ENCODE data around the gene TRIM3. TPM values are rescaled to one million over a fixed set of nuclear protein-coding genes. Genes with fewer than 3 reads are reported as not detected.

TRIM3 gene
- total and polyA plus RNA-seq, 2 of the 8 experiments (the other 6 are each of a cell fraction or from before 2014, with no cell fraction given): 10.7 to 14.3 TPM

DNA sequence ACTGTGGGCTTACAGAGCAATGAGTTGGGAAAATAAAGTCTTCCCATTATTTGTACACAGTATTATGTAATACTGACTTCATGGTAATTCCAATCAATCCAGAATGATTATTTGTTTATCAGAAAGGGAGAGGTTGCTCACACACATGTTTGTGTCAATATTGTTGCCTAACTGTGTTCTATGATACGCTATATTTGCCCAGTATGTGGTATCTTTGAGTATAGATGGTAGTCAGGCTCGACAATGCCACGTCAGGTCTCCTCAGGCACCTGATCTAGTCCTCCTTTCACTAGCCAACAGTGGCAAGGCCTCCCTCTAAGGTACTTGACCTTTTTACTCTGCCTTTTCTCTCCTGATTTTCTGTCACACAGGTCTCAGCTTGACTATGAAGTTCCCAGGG is 28.6 kb upstream of the TRIM3 start (continued):
- TF ChIP-seq, protein P1, sequence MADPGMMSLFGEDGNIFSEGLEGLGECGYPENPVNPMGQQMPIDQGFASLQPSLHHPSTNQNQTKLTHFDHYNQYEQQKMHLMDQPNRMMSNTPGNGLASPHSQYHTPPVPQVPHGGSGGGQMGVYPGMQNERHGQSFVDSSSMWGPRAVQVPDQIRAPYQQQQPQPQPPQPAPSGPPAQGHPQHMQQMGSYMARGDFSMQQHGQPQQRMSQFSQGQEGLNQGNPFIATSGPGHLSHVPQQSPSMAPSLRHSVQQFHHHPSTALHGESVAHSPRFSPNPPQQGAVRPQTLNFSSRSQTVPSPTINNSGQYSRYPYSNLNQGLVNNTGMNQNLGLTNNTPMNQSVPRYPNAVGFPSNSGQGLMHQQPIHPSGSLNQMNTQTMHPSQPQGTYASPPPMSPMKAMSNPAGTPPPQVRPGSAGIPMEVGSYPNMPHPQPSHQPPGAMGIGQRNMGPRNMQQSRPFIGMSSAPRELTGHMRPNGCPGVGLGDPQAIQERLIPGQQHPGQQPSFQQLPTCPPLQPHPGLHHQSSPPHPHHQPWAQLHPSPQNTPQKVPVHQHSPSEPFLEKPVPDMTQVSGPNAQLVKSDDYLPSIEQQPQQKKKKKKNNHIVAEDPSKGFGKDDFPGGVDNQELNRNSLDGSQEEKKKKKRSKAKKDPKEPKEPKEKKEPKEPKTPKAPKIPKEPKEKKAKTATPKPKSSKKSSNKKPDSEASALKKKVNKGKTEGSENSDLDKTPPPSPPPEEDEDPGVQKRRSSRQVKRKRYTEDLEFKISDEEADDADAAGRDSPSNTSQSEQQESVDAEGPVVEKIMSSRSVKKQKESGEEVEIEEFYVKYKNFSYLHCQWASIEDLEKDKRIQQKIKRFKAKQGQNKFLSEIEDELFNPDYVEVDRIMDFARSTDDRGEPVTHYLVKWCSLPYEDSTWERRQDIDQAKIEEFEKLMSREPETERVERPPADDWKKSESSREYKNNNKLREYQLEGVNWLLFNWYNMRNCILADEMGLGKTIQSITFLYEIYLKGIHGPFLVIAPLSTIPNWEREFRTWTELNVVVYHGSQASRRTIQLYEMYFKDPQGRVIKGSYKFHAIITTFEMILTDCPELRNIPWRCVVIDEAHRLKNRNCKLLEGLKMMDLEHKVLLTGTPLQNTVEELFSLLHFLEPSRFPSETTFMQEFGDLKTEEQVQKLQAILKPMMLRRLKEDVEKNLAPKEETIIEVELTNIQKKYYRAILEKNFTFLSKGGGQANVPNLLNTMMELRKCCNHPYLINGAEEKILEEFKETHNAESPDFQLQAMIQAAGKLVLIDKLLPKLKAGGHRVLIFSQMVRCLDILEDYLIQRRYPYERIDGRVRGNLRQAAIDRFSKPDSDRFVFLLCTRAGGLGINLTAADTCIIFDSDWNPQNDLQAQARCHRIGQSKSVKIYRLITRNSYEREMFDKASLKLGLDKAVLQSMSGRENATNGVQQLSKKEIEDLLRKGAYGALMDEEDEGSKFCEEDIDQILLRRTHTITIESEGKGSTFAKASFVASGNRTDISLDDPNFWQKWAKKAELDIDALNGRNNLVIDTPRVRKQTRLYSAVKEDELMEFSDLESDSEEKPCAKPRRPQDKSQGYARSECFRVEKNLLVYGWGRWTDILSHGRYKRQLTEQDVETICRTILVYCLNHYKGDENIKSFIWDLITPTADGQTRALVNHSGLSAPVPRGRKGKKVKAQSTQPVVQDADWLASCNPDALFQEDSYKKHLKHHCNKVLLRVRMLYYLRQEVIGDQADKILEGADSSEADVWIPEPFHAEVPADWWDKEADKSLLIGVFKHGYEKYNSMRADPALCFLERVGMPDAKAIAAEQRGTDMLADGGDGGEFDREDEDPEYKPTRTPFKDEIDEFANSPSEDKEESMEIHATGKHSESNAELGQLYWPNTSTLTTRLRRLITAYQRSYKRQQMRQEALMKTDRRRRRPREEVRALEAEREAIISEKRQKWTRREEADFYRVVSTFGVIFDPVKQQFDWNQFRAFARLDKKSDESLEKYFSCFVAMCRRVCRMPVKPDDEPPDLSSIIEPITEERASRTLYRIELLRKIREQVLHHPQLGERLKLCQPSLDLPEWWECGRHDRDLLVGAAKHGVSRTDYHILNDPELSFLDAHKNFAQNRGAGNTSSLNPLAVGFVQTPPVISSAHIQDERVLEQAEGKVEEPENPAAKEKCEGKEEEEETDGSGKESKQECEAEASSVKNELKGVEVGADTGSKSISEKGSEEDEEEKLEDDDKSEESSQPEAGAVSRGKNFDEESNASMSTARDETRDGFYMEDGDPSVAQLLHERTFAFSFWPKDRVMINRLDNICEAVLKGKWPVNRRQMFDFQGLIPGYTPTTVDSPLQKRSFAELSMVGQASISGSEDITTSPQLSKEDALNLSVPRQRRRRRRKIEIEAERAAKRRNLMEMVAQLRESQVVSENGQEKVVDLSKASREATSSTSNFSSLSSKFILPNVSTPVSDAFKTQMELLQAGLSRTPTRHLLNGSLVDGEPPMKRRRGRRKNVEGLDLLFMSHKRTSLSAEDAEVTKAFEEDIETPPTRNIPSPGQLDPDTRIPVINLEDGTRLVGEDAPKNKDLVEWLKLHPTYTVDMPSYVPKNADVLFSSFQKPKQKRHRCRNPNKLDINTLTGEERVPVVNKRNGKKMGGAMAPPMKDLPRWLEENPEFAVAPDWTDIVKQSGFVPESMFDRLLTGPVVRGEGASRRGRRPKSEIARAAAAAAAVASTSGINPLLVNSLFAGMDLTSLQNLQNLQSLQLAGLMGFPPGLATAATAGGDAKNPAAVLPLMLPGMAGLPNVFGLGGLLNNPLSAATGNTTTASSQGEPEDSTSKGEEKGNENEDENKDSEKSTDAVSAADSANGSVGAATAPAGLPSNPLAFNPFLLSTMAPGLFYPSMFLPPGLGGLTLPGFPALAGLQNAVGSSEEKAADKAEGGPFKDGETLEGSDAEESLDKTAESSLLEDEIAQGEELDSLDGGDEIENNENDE (IDR thresholded peaks at IDR 0.05; ENCODE audit: insufficient replicate concordance, low read length): no peak

Data from H1 (cell line).